Activated CD8-positive, alpha-beta memory T cell treated with anti-CD3 and anti-CD28 coated beads, Interleukin-2, amount 50 U/mL, for 24 hours (primary cell): ENCODE data around the gene PHLDA2.
A peak's percentile ranks its signal among the peaks of the same experiment; 100 is the strongest.

Experiments used
- DNase-seq: peaks from one replicate; pipeline ENCODE4 v3.0.0-alpha.2; 2020; ENCODE audit errors: extremely low read depth

PHLDA2 gene

DNA sequence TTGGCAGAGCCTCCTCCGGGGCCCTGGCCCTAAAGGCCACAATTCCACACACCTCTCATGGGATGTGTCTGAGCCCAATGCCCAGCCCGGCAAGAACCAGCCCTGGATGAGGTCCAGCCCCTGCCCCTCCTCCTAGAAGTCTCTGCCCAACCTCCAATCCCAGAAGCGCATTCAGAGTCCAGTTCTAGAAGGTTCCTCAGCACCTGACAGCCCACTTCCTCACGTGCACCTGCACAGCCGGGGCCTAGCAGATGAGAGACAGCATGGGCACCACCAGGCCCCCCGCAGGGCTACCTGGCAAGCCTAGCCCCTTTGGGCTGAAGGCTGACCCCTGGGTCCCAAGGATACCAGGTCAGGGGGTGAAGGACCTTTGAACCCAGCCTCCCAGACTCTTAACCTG lies 32.2 kb downstream of the PHLDA2 start:
- DNase-seq, result no peak

DNA sequence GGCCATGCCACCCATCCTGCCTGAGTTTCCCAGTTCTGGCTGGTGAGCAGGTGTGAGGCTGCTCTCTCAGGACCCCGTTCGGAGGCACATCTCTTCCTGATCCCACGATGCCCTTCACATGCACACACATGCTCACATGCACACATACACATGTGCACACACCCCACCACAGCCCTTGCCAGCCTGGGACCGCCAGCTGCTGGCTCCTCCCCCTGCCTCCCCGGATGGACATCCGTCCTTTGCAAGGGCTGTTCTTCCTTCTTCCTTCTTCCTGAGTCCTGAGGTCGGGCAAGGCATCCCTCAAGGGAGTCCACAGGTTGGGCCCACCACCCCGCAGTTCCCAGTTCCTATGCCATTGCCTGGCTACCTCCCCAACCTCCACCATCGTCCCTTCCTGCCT lies 33.2 kb downstream of the PHLDA2 start:
- no peak for DNase-seq

DNA sequence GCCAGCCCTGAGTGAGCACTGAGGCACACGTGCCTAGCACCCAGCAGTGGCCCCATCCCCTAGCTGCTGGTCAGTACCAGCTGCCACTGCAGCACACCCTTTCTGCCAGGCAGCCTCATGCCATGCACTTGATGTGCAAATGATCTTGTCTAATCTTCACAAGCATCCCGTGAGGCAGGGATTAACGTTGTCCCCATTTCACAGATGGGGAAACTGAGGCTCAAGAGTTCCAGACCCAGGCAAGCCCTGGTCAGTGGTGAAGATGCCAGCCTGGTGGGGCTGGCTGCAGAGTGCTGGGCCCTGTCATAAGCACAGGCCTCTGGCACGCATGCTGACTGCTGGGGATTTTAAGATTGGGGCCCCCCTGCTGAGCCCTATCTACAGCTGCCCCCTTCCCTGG lies 35.3 kb downstream of the PHLDA2 start:
- no peak for DNase-seq

DNA sequence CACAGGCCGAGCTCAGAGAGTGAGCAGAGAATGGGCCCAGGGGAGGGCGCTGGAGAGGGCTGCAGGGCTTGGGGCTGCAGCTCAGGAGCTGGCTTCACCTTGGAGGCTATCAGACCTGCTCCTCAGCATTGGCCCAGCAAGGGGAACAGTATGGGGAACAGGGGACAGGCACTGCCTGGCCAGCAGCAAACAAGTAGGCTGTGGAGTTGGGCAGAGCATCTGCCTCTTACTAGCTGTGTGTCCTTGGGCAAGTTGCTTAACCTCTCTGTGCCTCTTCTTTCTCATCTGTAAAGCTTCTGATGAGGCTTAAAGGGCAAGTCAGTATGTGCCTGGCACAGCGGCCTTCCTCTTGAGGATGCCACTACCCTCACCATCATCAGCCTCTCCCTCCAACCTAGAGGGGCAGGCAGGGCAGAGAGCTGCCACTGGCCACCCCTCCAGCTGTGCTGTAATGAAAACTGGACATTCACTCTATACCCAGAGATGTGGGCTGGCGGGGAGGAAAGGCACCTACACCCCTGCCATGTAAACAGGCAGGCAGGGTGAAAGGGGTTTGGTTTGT lies 36.2 kb downstream of the PHLDA2 start:
- DNase-seq, result no peak

DNA sequence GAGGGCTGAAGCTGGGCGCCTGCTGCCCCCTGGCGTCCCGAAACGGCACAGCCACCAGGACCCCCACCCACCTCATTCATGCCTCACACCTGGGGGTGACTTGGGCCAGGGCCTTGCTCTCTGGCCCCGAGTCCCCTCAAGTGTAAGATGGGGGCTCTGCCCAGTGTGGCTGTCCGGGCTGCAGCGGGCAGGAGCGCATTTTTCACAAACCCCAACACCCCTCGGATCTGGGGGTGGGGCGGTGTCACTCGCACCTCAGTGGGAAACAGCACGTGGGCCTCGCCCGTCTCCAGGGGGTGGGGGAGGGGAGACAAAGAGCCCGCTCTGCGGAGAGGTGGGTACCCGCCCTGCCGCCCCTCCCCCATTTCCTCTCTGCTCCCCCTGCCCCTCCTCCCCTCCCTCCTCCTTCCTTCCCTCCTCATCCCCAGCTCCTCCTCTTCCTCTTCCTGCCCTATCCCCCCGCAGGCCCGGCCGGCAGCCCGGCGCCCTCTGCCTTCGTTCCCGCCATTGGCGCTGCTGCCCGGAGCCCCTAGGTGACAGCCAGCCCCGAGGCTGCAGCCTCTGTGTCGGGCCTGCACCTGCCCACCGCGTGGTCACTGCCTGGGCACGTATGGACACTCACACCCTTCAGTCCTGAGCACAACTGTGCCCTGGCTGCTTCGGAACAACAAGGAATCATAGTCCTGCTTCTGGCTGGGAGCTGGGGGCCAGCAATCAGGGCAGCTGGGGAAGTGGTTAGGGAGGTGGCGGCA lies 36.8 kb downstream of the PHLDA2 start:
- DNase-seq, result no peak

DNA sequence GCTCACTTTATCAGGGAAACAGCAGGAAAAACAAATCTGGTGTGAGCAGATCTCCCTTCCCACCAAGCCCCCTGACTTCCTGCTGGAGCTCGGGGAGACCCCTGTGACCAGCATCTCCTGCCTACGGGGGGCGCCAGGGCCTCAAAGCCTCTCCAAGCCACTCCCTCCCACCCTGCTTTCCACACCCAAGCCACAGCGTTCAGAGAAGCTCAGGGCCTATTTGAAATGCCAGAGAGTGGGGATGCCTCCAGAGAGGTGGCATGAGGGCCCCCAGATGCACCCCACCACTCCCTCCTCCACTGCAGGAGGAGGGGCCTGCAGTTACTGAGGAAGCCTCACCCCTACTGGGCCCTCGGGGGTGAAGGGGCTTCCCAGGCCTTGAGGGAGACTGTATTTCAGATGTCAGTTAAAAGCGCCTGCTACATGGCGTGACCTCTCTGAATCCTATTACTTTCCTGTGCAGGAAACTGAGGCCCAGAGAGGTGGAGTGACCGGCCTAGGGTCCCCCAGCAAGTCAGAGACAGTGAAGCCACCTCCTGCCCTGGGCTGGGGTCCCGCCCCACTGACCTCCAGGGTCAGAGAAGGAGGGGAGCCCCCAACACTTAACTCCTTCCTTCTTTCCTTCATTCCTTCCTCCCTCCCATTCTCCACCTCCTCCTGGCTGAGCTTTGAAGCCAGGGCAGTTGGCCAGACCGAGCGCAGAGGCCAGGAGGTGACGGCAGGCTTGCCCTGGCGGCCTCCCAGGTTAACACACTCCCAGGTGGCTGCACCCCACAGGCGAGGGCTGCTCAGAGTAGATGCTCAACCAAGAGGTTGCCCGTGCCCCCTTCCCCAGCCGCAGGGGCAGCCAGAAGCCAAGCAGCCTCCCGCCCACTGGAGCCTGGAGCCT lies 37.6 kb downstream of the PHLDA2 start:
- no peak for DNase-seq

DNA sequence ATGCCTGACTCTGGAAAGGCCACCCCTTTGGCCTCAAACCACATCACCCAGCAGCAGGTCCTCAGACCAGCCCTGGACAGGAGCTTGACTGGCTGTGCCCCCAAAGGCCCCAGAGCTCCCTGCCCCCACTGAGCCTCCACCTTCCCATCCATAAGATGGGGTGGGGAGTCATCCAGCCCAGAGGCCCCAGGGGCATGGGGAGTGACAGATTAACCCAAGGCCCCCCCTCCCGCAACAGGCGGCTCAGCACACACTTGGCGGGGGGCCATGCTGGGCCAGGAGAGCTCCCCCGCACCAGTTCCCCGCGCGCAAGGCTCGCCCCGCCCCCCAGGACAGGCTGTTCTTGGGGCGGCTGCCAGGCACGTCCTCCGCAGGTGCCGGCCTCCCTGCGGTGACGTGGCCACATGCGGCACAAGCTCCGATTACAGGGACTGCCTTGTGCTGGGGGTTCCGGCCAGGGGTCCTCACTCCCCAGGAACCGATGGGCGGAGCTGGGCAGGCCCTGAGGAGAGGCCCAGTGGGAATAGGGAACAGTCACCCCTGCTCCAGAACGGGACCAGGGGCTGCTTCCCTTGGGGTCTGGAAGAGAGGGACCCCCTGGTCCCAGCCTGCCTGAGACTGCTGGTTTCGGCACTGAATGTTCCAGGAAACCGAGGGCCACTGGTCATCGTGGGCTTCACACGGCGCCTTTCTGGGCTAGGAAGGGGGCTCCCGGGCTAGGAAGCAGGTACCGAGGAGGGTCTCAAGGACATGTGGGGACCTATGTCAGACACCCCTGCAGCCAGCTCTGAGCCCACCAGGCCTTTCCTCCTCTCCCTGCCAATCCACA lies 38.5 kb downstream of the PHLDA2 start:
- DNase-seq, result no peak

DNA sequence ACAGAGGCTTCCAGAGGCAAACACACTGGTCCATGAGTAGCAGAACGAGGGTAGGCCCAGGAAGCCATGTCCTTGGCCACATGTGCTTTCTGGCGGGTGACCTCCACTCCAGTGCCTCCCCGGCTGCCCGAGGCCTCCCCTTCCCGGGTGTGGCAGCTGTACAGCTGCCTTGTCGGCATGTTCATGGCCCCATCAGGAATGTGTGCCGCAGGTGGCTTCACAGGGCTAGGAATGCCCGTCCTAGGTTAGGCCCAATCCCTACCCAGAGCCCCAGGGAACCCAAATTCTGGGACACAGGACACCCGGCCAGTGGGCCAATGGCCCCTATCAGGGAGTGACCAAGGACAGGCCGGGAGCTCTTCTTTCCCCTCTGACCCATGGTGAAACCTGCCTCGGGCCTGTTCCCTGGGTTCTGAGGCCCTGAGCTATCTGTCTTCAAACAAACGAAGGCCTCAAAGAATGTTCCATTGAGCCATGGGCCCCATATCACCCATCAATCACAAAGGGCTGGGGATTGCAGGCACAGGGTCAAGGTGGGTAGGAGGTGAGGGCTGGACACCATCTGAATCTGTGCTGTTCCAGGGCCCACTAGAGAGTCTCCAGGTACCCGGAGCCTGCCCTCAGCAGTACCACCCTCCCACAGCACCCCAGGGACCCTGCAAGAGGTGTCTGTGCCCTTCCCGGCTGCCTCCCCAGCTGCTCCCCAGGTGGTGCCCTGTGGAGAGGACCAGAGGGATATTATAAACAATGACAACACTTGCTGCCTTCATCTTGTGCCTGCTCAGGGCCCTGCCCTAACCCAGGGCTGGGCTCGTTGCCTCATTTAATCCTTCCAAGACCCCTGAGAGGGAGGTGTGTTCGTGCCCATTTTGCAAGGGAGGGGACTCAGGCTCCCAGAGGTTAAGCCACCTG lies 39.6 kb downstream of the PHLDA2 start:
- no peak for DNase-seq

DNA sequence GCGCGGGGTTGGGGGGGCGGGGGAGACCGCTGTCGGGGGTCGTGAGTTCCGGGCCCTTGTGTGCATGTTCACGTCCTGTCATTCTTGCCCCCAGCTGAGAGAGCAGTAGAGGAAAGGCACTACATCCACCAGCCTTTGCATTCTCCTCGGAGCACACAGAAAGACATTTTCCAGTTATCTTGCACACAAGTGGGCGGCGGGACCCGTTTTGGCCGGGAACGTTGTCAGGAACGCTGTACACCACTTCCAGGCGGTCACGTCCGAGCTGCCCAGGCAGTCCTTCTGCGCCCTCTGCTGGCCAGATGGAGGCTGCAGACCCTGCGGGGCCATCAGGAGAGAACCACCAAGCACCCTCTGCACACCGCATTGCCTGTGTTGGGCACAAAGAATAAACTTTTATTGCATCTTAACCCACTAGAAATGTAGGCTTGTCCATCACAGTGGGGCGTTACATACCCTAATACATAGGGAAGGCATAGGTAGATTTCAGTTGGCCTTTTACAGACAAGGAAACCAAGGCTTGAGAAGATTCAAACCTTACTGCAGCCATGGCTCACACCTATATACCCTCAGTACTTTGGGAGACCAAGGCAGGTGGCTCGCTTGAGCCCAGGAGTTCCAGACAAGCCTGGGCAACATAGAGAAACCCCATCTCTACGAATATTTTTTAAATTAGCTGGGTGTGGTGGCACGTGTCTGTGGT lies 40.8 kb downstream of the PHLDA2 start:
- DNase-seq, result peak; percentile 57

DNA sequence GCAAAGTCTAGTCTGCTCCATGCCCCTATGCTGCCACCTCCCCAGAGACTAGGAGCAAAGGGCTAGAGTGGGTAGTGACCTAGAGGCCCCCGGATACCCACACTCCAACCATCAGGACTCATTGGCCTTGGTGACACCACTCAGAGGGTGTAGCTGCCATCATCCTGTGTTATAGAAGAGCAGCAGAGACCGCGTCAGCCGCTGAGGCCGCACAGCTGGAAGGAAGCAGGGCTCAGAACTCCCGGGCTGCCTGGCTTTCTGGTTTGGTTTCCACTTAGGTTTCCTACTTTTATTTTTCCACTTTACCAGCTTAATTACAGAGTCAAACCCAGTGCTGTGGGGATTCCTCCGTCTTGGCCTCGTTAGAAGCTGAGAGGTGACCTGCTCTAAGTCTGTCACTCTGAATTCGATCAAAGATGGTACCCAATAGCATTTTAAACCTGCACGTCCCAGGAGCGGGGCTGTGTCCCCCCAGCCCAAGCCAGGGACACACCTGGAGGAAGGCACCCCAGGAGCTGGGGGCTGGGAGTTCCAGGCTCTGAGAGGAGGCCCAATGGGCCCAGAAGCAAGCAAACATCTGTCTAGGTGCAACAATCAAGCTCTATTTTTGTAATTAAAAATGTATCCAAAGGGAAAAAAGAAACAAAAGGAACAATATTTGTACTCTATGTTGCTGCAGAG lies 41.6 kb downstream of the PHLDA2 start:
- DNase-seq, result no peak

DNA sequence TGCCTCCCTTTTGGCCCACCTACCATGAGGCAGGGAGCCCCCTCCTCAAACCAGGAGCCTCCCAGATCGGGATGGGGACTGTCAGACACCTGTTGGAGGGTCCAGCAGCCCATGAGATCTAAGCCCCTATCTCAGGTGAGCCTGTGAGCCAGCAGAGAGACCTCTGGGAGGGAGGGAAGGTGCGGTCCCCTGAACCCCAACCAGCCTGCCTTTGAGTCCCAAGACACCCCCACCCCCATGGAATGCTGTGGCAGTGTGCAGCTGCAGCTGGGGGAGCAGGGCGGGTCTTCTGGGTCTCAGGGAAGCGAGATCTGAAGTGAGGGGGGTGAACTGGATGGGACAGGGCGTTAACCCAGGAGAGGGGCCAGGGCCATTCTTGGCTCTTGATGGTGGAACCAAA lies 42.3 kb downstream of the PHLDA2 start:
- DNase-seq, result no peak

DNA sequence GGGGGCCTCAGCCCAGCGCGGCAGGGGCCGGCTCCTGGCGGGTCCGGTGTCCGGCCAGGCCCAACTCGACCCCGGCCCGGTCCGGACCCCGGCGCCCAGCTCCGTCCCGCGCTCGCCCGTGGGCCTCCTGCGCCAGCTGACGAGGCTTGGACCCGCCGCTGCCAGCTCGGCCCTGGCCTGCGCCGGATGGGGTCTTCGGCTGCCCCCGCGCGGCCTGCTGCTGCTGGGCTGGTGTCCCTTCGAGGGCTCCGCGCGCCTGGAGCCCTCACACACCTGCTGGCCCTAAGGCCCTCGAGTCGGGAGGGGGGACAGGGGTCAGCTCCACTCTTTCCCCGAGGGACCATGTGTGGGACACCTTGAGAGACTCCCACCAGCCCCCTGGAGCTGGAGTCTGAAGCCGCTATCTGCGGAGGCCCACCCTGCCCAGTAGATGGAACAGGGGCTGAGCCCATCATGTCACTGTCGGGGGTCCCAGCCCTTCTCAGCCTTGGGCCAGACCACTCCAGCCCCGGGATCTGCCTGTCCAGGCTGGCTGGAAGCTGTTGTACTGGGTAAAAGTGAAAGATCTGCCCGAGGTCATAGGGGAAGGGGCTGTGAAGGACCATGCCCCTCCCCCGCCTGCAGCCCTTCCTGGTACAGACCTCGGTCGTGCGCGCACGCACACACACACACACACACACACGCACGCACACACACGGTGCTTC lies 42.9 kb downstream of the PHLDA2 start:
- DNase-seq, result no peak

DNA sequence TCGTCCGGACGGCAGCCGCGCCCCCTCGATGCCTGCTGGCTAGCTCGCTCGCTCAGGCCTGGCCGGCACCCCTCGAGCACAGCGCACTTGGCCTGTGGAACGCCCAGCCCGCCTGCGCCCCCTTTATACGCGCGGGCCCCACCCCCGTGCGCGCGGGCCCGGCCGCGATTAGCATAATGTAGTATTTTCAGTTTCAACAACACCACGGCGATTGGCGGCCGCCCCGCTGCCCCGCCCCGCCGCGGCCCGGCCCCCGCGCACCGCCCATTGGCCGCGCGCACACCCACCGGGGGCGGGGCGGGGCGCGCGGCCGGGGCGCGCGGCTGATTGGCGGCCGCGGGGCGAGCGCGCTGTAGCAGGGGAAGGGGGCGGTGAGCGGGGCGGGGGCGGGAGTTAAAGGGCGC lies 43.5 kb downstream of the PHLDA2 start, which contains the start of gene CDKN1C:
TSS of gene CDKN1C (minus strand) at position 98 of the 404 bp plus-strand sequence. CDS start 319 bp downstream, outside the sequence.
- DNase-seq, result peak; percentile 49

DNA sequence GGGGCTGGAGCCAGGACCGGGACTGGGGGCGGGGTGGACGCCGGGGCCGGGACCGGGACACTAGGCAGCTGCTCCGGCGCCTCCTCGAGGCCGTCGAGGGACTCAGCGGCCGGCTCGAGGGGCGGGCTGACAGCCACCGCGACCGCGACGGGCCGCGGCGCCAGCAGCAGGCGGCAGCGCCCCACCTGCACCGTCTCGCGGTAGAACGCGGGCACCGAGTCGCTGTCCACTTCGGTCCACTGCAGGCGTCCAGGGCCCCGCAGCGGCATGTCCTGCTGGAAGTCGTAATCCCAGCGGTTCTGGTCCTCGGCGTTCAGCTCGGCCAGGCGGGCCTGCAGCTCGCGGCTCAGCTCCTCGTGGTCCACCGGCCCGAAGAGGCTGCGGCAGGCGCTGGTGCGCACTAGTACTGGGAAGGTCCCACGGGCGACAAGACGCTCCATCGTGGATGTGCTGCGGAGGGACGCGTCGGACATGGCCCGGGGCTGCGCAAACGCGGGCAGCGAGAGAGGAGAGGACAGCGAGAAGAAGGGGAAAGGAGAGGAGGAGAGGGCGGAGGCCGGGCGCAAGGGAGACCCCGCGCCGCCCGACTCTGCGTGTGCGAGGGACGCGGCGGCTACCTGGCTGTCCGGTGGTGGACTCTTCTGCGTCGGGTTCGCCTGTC lies 44.1 kb downstream of the PHLDA2 start:
- DNase-seq, result no peak

DNA sequence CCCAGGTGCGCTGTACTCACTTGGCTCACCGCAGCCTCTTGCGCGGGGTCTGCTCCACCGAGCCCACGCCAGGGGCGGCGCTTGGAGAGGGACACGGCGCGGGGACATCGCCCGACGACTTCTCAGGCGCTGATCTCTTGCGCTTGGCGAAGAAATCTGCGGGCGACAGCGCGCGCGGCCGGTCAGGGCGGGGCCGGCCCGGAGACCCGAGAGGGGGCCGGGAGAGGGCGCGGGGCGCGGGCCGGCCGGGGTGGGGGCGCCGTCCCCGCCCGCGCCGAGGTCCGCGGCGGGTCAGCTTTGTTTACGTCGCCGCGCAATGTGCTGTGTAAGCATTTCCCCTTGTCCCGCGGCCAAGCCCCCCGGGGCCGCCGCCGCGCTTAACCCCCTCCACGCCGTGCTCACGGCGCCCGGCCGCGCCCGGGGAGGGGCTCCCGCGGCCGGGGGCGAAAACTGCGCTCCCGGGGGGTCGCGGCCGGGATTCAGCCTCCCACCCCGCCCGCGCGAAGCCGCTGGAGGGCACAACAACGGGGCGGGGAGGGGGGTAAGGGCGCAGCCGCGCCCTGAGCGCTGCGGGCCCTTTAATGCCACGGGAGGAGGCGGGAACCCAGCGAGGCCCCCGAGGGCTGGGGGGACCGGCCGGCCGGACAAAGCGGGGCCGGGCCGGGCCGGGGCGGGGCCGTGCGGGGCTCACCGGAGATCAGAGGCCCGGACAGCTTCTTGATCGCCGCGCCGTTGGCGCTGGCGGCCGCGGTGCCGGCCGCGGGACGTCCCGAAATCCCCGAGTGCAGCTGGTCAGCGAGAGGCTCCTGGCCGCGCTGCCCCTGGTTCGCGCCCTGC lies 45.0 kb downstream of the PHLDA2 start:
- no peak for DNase-seq

DNA sequence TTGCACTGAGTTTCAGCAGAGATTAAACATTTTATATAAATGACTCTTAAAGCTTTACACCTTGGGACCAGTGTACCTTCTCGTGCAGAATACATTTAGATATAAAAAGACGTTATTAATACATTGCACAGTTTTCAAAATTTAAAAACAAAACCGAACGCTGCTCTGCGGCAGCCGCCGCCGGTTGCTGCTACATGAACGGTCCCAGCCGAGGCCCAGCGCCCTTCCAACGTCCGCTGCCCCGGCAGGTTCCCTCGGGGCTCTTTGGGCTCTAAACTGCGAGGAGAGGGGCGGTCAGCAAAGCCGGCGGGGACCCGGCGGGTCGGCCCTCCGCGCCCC lies 45.6 kb downstream of the PHLDA2 start:
- no peak for DNase-seq

DNA sequence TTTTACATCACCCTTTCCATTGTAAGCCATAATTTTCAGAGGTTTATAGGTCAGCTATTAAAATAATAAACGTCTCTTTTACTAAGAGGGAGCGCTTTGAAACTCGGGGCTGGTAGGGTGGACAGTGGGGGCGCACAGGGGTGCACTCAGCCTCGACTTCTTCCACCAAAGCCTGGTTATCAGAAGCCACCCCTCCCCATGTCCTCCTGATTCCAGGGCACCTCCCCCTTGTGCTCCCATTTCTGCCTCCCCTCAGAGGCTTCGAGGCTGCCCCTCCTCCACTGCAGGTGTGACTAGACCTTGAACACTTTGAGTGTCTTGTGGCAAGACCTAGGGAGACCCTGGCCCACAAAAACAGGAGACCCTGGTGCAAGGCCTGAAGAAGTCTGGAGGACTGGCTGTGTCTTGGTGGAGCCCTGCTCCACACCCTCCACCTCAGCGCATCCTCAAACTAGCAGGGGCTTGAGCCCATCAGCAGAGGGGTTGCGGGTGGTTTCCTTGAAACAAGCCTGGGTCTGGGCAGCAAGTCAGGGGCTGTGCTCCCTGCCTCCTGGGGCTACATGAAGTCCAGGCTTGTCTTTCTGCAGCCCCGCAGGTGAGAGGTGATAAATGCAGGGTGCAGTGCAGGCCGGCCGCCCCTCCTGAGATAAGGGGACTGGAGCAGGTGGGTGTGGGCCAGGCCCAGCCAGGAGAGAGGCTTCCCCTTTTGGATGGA lies 46.7 kb downstream of the PHLDA2 start:
- DNase-seq, result no peak
